HPDE6-E6E7 (cell line): Measurements from ENCODE around the gene TSPOAP1.

Experiments used
- DNase-seq: peaks from one replicate; pipeline ENCODE4 v3.0.0; 2011; ENCODE audit warnings: missing footprints; ENCODE audit errors: extremely low spot score

TSPOAP1 gene

DNA sequence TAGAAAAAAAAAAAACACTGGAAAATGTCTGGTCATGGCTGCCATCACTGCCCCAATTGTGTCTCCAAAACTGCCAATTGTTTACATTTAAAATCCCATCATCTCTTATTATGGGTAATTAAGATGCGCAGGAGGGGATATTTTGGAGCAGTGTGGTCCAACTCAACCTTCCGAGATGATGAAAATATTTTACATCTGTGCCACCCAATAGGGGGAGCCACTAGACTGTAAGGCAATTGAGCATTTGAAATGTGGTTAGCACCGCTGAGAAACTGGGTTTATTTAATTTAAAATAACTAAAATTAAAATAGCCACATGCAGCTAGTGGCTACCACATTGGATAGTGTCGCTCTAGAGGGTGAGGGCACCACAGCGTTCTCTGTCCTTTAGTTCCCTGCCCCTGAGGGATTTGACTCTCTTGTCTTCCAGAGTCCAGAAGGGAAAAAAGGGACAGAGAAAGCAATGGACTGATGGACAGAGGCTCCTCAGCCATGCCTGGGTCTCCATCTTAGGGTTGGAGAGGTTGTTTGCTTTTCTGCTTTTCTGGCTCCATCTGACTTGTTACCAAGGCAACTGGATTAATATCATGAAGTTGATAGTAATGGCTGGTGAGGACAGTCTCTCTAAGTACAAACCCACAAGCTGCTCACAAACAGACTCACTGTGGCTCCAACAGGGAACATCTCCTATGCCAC is 51.3 kb downstream of the TSPOAP1 start:
- DNase-seq, result no peak

DNA sequence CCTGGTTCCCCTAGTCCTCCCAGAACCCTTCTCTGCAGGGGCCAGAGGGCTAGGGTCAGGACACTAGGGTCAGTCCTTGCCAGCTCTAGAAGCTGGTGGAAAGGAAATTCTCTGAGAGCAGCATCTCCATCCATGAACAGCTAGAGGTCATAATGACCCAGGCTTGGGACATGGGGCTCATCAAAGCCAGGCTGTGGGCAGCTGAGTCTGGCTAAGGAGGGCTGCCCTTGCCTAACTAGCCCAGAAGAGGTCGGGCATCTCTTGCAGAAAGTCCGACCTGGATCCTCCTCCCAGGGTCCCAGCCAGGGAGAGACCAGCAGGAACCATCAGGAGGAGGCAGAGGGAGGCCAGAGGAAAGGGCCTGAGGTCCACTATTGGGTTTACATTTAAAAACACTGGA is 52.2 kb downstream of the TSPOAP1 start:
- no peak for DNase-seq

DNA sequence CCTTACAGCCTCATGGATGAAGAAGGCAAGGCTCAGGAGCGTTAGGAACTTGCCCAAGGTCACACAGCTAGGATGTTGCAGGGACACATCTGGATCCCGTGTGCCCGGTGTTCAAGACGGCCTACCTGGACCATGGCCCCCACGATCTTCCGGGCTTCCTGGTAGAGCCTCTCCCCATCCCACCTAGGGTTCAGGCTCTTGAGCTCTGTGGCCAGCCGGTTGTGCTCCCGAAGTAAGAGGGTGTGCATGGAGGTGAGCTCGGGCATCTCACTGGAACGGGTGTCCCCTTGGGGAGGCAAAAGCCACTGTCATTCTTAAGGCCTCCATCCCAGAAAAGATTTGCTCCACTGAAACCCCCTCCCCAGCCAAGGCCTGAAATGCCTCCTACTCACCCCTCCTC is 53.2 kb downstream of the TSPOAP1 start:
- DNase-seq, result no peak

DNA sequence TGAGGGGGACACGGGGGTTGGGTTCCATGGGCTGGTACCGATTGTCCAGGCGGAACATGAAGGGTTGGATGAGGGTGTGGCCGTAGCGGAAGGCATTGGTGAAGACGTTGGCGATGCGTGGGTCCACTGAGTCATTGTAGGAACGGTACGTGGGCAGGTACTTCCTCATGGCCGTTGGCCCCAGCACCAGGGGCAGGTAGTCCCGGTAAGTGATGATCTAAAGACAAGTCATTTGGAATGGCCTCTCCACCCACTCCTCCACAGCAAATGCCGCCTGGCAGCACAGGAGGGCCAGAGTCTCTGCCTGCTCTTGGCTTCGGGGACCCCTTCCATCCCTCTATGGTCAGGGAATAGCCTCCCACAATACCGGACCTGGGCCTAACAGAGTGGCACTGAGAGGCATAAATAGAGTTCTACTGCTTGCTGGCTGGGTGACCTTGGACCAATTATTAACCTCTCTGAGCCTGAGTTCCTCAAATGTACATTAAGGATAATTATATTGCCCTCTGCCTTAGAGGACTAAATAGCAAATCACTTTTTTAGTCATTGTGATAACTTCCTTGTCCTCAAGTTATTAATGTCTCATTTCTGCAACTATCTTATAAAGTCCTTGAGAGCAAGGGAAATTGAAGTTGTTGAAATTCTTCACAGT is 55.0 kb downstream of the TSPOAP1 start:
- DNase-seq, result no peak

DNA sequence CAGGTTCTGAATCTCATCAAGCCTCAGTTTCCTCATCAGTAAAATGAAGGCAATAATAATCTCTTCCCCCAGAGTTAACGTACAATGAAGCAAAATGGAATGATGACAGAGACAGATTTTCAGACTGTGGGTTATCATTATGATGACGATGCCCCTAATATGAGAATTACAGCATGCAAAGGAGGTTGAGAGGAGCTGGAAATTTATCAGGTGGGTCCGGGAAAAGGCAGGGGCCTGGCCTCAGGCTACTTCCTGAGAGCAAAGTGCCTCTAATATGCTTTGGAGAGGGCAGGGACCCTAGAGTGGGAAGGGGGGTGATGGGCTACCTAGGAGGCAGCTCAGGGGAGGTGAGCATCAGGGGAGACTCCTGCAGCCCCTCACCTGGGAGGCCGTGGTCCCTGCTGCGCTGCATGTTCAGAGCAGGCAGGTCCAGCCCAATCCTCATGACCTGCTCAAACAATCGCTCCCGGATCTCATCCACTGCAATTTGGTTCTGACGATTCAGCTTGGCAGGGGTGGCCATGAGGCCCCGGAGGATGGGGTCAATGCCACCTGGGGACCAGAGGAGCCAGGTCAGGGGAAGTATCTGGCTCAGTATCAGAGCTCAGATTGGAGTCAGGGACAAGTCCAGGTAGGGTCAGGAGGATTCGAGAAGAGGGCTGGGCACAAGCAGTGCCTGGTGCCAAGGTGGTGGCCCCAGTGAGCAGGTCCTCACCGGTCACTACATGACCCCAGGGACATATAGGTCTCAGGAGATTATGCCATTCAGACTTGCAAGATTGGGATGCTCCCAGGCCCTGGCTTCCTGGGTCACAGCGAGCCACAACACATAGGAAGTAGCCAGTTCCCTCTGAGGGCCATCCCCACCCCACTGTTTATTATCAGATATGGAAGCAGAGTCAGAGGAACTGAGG is 56.0 kb downstream of the TSPOAP1 start:
- DNase-seq, result no peak

DNA sequence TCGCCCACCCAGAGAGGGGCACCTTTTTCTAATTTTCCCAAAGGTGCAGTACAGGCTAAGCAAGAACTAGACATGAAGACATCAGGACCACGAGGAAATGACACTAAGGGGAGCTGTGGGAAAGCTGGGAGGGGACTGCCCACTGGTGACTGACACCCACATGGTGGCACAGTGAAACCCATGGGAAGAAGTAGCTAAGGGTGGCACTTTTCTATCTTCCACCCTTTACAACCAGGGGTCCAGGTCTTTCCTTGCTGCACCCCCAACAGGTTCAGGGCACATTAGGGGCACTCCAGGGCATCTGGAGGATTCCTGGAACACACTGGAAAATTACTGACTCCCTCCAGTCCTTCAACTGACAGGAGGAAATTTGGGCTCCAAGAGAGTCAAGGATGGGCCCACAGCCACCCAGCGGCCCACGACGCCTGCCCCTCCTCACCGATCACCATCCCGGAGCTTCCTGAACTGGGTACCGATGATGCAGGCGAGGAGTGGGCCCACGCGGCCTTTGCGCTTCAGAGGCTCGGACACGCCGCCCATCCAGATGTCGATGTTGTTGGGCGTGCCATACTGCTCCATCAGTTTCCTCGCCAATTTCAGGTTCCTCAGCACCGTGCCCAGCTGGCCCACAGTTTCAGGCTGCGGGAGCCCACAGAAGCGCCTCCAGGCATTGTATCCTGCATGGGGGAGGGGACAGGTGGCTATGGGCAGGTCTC is 57.2 kb downstream of the TSPOAP1 start:
- no peak for DNase-seq

DNA sequence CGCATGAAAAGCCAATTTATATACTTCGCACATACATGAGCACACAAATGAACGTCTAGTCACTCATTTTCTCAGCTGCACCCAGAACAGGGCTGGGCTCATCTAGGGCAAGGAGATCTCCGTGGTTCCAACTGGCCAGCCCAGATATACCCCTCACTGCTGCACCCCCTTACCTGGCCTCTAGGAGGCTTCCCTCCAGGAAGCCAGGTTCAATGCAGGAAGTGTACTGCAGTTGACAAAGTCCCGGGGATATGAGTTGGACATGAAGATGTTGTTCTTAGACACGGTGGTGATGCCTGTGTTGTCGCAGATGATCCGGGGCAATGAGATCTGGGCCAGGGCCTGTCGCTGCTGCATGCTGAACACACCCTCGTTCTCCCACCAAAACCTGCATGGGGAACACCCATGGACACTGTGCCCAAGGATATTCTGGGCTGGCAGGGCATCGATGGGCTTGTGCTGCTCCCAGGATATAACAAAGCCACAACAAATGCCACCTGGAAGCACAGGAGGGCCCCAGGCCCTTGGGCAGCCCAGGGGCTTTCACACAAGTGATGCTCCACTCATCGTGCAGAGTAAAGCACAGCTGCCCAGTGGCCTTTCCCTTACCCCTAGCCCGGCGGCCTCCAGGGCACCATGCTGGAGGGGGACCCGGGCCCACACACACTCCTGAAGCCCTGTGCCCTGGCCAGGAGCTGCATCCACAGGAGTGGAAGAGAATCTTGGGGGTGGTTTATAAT is 57.9 kb downstream of the TSPOAP1 start:
- DNase-seq, result no peak

DNA sequence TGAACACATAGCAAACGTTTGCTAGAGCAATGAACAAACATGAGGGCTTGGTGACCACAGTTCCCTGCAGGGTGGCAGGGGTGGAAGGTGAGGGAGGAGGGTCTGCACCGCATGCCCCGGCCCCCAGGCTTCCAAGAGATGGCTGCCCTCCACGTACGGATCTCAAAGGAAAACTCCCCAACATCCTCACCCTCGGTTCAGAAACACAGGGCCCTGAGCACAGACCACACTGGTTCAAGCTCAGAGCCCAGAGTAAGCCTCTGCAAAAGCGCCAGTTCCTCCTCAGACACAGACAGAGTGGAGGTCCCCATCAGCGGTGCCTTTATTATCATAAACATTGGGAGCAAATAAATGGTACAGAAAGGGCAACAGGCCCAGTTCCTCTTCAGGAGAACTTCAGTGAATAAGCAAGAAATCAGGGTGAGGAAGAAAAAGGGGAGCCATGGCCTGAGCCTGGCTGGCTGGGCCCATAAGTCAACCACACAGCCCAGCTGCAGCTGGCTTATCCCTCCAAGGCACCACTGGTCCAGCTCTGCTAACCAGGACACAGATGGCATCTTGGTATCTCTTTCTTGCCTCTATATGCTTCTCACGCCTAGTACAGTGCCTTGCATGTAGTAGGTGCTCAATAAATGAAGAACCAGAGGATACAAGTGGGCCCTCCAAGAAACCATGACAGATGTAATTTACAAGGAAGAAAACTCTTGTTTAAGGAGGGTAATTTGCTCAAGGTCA is 58.9 kb downstream of the TSPOAP1 start:
- DNase-seq, result no peak

DNA sequence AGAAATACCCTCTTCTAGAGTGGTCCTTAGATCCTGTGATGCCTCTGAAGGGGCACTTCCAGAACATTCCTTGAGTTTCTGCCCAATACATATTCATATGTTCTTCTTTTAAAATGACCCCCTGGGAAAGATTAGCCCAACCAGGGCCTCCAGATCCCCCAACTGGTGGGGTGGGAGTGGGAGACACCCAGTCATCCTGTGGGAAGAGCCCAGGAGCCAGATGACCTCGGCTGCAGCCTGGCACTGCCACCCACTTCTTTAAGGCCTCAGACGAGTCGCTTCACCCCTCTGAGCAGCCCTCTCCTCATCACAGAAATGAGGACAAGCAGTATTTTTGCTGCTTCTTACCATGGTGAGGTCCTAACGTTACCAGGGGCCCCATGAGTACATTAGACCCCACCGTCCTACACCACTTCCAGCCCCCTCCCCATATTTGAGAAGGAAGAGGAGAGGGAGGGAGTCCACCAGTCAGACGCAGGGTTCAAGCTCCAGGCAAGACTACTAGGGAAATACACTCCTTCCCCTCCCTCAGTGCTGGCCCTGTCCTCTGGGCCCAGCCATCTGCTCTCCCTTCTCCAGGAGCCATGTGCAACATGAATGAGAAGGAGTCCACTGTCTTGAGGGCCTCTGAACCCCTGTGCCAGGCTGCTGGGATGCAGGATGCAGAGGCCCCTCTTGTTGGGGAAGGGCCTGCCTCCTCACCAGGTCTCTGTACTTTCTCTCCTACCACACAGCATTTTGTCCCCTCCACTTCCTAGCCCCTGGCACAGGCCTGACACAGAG is 59.6 kb downstream of the TSPOAP1 start:
- no peak for DNase-seq

DNA sequence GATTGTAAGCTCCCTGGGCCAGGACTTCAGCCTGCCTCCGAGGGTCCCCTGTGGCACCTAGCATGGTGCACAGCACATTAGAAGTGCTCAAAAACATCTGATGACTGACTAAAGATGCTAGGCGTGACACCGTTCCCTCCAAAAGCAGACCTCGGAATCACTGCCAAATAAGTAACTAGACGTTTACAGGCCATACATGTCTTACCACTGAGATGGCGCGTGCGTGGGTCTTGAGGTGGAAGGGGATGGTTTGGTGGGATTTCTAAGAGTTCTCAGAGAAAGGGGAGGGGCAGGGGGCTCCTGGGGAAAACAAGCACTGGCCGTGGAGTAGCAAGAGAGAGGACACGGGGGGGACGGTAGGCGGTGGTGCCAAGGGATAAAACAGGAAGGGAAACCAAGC is 60.3 kb downstream of the TSPOAP1 start:
- no peak for DNase-seq

DNA sequence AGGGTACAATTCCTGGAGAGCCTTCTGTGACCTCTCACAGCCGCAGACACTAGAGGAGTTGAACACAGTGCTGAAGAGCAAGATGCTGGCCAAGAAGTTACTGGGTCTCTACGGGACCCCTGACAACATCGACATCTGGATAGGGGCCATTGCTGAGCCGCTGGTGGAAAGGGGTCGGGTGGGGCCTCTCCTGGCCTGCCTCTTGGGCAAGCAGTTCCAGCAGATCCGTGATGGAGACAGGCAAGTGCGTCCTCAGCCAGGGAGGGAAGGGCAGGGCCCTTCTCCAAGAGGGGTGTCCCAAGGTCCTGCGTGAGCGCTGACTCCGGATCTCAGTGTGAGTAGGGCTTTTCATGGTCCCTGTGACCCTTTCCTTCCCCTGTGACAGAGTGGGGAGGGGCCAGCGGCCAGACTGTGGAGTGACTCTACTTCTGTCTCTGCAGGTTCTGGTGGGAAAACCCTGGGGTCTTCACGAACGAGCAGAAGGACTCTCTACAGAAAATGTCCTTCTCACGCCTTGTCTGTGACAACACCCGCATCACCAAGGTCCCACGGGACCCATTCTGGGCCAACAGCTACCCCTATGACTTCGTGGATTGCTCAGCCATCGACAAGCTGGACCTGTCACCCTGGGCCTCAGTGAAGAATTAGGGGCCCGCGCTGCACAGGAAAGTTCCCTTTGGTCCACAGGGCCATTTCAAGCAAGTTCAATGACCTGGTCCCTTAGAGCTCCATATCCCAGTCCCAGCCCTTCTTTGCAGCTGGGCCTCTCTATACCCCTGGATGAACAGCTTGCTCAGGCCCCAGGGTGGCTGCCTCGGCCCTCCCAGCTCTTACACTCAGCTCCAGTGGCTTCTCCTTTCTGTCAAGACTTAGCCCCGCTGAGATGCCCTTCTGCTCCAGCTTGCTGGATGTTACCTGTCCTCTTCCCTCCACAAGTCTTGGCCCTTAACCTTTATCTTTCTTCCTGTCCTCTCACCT is 61.0 kb downstream of the TSPOAP1 start:
- DNase-seq, result no peak

DNA sequence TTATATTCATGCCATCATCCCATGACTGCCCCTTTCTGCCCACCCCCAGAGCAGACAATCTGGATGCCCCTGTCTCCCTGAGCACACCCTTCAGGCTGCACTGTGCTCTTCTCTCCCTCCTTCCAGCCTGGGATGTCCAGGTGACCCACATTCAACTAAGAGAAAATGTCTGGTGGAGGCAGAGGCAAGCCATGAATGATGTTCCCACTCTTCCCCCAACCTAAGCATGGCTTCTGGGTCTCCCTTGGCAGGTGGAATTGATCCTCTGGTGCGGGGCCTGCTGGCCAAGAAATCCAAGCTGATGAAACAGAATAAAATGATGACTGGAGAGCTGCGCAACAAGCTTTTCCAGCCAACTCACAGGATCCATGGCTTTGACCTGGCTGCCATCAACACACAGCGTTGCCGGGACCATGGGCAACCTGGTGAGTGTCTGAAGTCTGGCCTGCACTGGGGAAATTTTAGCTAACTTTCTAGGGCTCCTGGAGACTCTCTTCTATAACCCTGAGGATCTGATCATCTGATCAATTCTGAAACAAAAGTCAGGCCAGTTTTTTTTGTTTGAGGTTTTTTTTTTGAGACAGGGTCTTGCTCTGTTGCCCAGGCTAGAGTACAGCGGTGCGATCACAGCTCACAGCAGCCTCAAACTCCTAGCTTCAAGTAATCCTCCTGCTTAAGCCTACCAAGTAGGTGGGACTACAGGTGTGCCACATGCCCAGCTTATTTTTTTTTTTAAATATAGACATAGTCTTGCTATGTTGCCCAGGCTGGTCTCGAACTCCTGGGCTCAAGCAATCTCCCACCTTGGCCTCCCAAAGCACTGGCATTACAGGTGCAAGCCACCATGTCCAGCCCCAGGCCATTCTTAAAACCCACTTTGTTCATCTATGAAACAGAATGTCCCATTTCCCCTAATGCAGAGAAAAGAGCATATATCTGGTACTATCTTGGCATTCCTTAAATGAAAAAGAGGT is 62.4 kb downstream of the TSPOAP1 start:
- no peak for DNase-seq

DNA sequence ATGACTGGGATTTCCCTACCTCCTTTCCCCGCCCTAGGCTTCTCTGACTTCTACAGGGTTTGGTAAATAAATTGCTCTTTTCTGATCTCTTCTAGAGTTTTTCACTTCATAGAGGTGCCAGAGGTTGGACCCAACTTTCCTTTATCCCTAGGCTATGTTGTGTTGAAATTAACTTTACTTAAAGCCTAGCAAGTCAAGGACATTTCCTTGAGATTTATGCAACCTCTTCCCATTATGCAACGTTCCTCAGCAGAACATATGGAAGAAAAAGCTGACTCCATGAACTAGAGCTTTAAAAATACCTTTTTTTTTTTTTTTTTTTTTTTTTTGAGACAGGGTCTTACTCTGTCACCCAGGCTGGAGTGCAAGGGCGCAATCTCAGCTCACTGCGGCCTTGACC is 63.3 kb downstream of the TSPOAP1 start:
- DNase-seq, result no peak

DNA sequence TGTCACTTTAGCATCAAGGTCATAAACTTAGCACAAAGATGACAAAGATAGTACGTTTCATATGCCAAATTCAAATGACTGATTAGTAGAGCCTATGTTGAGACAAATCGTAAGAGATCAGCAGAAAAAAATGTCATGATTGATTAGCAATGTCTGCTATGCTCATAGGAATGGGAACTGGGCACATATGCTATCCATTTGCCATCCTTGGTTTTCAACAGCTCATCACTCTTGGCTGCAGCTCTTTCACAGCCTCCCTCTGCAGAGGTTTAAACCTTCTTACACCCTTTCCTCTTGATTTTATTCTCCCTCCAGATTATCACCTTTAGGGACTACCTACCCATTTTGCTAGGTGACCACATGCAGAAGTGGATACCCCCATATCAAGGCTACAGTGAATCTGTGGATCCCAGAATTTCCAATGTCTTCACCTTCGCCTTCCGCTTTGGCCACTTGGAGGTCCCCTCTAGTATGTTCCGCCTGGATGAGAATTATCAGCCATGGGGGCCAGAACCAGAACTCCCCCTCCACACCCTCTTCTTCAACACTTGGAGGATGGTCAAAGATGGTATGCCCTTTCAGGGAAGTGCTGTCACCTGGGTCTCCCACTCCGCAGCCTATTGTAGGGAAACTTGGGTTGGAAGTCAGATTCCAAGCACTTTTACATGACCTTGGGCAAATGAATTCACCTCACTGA is 64.0 kb downstream of the TSPOAP1 start:
- no peak for DNase-seq

DNA sequence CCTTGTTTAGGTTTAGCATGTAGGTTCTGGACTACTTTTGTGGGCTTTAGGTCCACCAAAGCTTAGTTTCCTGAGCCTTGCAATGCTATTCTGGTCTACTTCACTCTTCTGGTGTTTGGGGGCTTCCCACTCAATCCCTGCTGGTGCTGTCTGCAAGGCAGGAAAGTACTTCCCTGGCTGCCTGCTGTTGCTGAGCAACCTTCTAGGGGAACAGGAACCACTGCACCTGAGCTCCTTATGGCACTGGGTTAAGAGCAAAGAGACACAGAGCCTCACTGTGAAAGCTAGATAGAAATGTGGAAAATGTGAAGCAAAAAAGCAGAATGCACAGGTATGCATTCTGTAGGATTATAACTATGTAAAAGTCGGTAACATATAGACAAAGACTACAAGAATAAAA is 64.8 kb downstream of the TSPOAP1 start:
- DNase-seq, result no peak

DNA sequence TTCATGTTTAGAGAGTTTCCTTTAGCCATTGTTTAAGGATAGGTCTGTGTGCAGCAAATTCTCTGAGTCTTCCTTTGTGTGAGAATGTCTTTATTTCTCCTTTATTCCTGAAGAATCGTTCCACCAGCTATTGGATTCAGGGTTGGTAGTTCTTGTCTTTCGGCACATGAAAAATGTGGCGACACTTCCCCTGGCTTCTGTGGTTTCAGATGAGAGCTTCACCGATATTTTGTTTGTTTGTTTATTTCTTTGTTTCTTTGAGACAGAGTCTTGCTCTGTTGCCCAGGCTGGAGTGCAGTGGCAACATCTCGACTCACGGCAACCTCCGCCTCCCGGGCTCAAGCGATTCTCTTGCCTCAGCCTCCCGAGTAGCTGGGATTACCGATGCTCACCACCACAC is 66.4 kb downstream of the TSPOAP1 start:
- no peak for DNase-seq

DNA sequence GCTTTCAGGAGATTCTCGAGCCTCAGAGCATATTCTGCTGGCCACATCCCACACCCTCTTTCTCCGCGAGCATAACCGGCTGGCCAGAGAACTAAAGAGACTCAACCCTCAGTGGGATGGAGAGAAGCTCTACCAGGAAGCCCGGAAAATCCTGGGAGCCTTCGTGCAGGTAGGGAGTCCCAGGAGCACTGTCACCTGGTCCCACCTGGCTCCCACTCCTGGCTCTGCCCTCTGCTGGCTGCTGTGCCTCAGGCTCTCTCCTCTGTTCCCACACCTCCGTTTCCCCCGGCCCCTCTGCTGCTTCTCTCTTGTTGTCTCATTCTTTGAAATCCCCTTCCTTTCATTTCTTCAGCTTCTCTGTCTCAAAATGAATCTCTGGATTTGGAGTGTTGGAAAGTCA is 73.8 kb downstream of the TSPOAP1 start:
- no peak for DNase-seq
